Kidney (tissue), 14 donors: ENCODE results near the gene OSTM1. TPM values are rescaled to one million over a fixed set of nuclear protein-coding genes. Genes with fewer than 3 reads are reported as not detected.

Experiments
- DNase-seq, 5 donors: peaks; one replicate each; pipeline ENCODE4 v3.0.0-alpha.2; 2013 to 2020
- FAIRE-seq: peaks from 2 replicates; lab custom pipeline; 2012; peaks lifted over from hg19 to GRCh38; lab: Jason Lieb, UNC
- H3K27ac ChIP-seq, 2 donors: one replicate each; pipeline ENCODE4 v1.7.0; 2013; ENCODE audit warnings: low read depth in 2 of 2, low read length in 2 of 2, inconsistent platforms in 1 of 2
- H3K27me3 ChIP-seq: one replicate; pipeline ENCODE4 v1.7.1; 2013; ENCODE audit warnings: low read length, inconsistent platforms; ENCODE audit not compliant: control insufficient read depth, insufficient read depth
- H3K36me3 ChIP-seq, 3 donors: one replicate each; pipeline versions ENCODE4 v1.7.0 to v1.7.1; 2013; ENCODE audit warnings: low read length in 3 of 3, control low read depth in 1 of 3, inconsistent platforms in 1 of 3; ENCODE audit not compliant: insufficient read depth in 3 of 3, control insufficient read depth in 2 of 3
- H3K4me1 ChIP-seq, 3 donors: one replicate each; pipeline versions ENCODE4 v1.7.0 to v1.7.1; 2013; ENCODE audit warnings: low read length in 3 of 3, inconsistent platforms in 1 of 3, low read depth in 1 of 3; ENCODE audit not compliant: control insufficient read depth in 2 of 3, insufficient read depth in 2 of 3
- H3K4me3 ChIP-seq, 3 donors: one replicate each; pipeline versions ENCODE4 v1.7.0 to v1.8.1; 2013; ENCODE audit warnings: low read length in 3 of 3, control low read depth in 1 of 3, inconsistent platforms in 1 of 3
- H3K9ac ChIP-seq, 3 donors: one replicate each; pipeline versions ENCODE4 v1.7.0 to v1.7.1; 2013; ENCODE audit warnings: low read length in 3 of 3, control low read depth in 1 of 3, inconsistent platforms in 1 of 3
- H3K9me3 ChIP-seq, 3 donors: one replicate each; pipeline versions ENCODE4 v1.7.0 to v1.7.1; 2013; ENCODE audit warnings: low read length in 3 of 3, control low read depth in 1 of 3, inconsistent platforms in 1 of 3; ENCODE audit not compliant: control insufficient read depth in 2 of 3, insufficient read depth in 1 of 3
- CTCF ChIP-seq: IDR thresholded peaks from 3 replicates; pipeline ENCODE4 v1.5.1; 2012; ENCODE audit warnings: mild to moderate bottlenecking, moderate library complexity, borderline replicate concordance; ENCODE audit not compliant: insufficient read depth; ENCODE audit errors: extremely low read depth
- intact Hi-C: fragments of 100-400 bp; cut with DNase I; formaldehyde crosslinking; loops from one replicate; pipeline ENCODE4 v1.11.1; 2022
- polyA plus RNA-seq: library from polyadenylated mRNA; stranded (reverse); fragments of 350-450 nt; fragmentation: Illumina TruSeq; extraction: RNeasy Lipid Tissue Mini Kit (QIAGEN cat#74804); gene quantifications from one replicate; pipeline ENCODE4 v1.2.3, GENCODE V29; 2014; ENCODE audit warnings: low read depth, low replicate concordance; ENCODE audit not compliant: insufficient read depth
- total RNA-seq: library from RNA; stranded (reverse); fragmentation: NEBNext Ultra II Directional; extraction: Animal tissue kit (Norgen Biotek cat#: 25700); gene quantifications from one replicate; pipeline ENCODE4 v1.2.1, GENCODE V29; 2021
- donor health status: control.
- donor health status: control.
- donor health status: control.
- donor health status: control.
- donor health status: control.
- donor health status: DM: yes; HTN: yes; CAD: no.
- donor health status: Normal renal cell carcinoma (clear cell type).

OSTM1 gene
- total and polyA plus RNA-seq, 2 donors from 2014 or later: 19.8 to 34.5 TPM

DNA sequence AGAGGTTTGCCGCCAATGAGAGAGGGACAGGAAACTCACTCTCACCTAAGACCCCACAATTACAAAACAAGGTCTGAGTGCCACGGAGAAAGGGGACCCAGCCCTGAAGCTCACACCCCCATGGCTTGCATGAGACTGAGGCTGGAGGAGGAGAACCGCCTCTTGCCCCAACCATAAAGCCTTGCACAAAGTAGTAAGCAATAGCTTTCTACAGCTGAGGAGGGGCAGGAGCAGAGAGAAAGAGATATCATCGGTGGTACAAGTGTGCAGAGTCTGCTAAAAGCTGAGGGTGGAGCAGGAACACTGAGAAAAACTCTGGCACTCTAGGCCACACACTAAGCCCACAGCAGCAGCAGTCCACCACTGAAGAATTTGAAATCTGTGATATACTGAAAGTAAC, 37.7 kb downstream of the OSTM1 start:
- H3K4me1 ChIP-seq: no peaks in the 10 kb centered on the region
- intact Hi-C loops: no loop called here
- FAIRE-seq: no peak

GRCh38 chr6:108031968-108032367, 42.6 kb downstream of the OSTM1 start:
- TF ChIP-seq CTCF: no peak
- Histone ChIP-seq H3K27ac (no peak overlapping the region), H3K4me1 (no peaks in the 10 kb centered on the region), H3K27me3 (no peaks in the 10 kb centered on the region), H3K9ac (no peak overlapping the region), H3K36me3 (peaks cover 0 to 2% (median 0%) of the 10 kb centered on the region in 3 donors), H3K9me3 (no peaks in the 10 kb centered on the region), H3K4me3 (no peak overlapping the region)
- intact Hi-C loops: no loop called here
- DNase-seq (no peak), FAIRE-seq (no peak)

More for the DNA sequence above, 37.7 kb downstream of the OSTM1 start:
- H3K27ac ChIP-seq: no peak overlapping the region
- TF ChIP-seq CTCF: no peak
- H3K4me3 ChIP-seq: no peak overlapping the region
- no peaks in the 10 kb centered on the region for H3K27me3 ChIP-seq
- no peak overlapping the region for H3K9ac ChIP-seq
- no peak for DNase-seq
- no peaks in the 10 kb centered on the region for H3K9me3 ChIP-seq
- peaks cover 0 to 12% (median 3%) of the 10 kb centered on the region in 3 donors for H3K36me3 ChIP-seq

- intact Hi-C loops: no loop called here
- Histone ChIP-seq H3K9me3 (no peaks in the 10 kb centered on the region), H3K9ac (no peak overlapping the region), H3K4me3 (no peak overlapping the region), H3K27me3 (no peaks in the 10 kb centered on the region), H3K4me1 (no peaks in the 10 kb centered on the region), H3K36me3 (peaks cover 0 to 2% (median 0%) of the 10 kb centered on the region in 3 donors), H3K27ac (no peak overlapping the region)
- DNase-seq (no peak), FAIRE-seq (no peak)
- TF ChIP-seq CTCF: no peak
Measured at GRCh38 chr6:108030211-108030610, 44.3 kb downstream of the OSTM1 start.
